IMR-90 (cell line): ENCODE measurements around the gene ARHGAP45. TPM values are rescaled to one million over a fixed set of nuclear protein-coding genes. Genes with fewer than 3 reads are reported as not detected.

Experiments used
- ATAC-seq: fragments of 200-7000 bp; cut with Tn5 transposase; 2 replicates; pipeline ENCODE4 v1.9.1; 2020; ENCODE audit warnings: low read depth, mild to moderate bottlenecking, moderate library complexity
- BruUV-seq: library from RNA; stranded (reverse); fragments of 400-500 nt; replicated peaks from 2 replicates; lab custom pipeline; 2021; lab: Mats Ljungman, UMichigan
- CTCF ChIA-PET: fragments of 300-600 bp; formaldehyde crosslinking; extraction: SDS; loops from one replicate; lab custom pipeline; 2021; ENCODE audit warnings: antibody characterized with exemption; lab: Yijun Ruan, JAX
- POLR2A ChIA-PET: fragments of 300-600 bp; sonication (Branson Sonifier 250); formaldehyde crosslinking; loops from one replicate; lab custom pipeline; 2022; ENCODE audit warnings: antibody characterized with exemption; ENCODE audit not compliant: unreplicated experiment; lab: Charles Lee
- DNase-seq: peaks from one replicate; pipeline ENCODE4 v3.0.0; 2013
- H2AFZ ChIP-seq: replicated peaks from 2 replicates; pipeline ENCODE3; 2013; ENCODE audit warnings: low read length, mild to moderate bottlenecking; ENCODE audit not compliant: poor library complexity
- H2AK5ac ChIP-seq: 2 replicates; pipeline ENCODE4 v1.6.1; 2013; ENCODE audit warnings: low read depth, low read length, inconsistent platforms
- H2AK9ac ChIP-seq: replicated peaks from 2 replicates; pipeline ENCODE3; 2013; ENCODE audit warnings: mild to moderate bottlenecking, low read depth, low read length, moderate library complexity; ENCODE audit not compliant: poor library complexity
- H2BK120ac ChIP-seq: 2 replicates; pipeline ENCODE4 v1.6.1; 2013; ENCODE audit warnings: low read depth, low read length, inconsistent platforms
- H2BK15ac ChIP-seq: 3 replicates; pipeline ENCODE4 v1.6.1; 2013; ENCODE audit warnings: low read depth, low read length, inconsistent platforms
- H2BK20ac ChIP-seq: 2 replicates; pipeline ENCODE4 v1.6.1; 2013; ENCODE audit warnings: low read depth, mild to moderate bottlenecking, inconsistent platforms, low read length, moderate library complexity
- H2BK5ac ChIP-seq: 2 replicates; pipeline ENCODE4 v1.6.1; 2013; ENCODE audit warnings: mild to moderate bottlenecking, low read depth, low read length, inconsistent platforms; ENCODE audit not compliant: poor library complexity, severe bottlenecking
- H3K14ac ChIP-seq: replicated peaks from 2 replicates; pipeline ENCODE4 v1.6.1; 2013; ENCODE audit warnings: low read depth, low read length, inconsistent platforms
- H3K18ac ChIP-seq: 2 replicates; pipeline ENCODE4 v1.6.1; 2013; ENCODE audit warnings: low read depth, low read length, control low read depth
- H3K23ac ChIP-seq: 2 replicates; pipeline ENCODE4 v1.6.1; 2013; ENCODE audit warnings: low read depth, low read length, inconsistent platforms
- H3K27ac ChIP-seq: 2 replicates; pipeline ENCODE4 v1.5.1; 2013; ENCODE audit warnings: mild to moderate bottlenecking, control low read depth, low read length; ENCODE audit not compliant: insufficient read depth
- H3K27me3 ChIP-seq: 2 replicates; pipeline ENCODE4 v1.6.1; 2013; ENCODE audit warnings: low read length; ENCODE audit not compliant: control insufficient read depth, insufficient read depth
- H3K36me3 ChIP-seq: 2 replicates; pipeline ENCODE4 v1.6.1; 2013; ENCODE audit warnings: low read length, mixed read lengths; ENCODE audit not compliant: control insufficient read depth, insufficient read depth
- H3K4ac ChIP-seq: 2 replicates; pipeline ENCODE4 v1.6.1; 2013; ENCODE audit warnings: low read depth, low read length, inconsistent platforms
- H3K4me1 ChIP-seq: 2 replicates; pipeline ENCODE4 v1.6.1; 2013; ENCODE audit warnings: low read length, mixed read lengths; ENCODE audit not compliant: control insufficient read depth, insufficient read depth
- H3K4me2 ChIP-seq: 2 replicates; pipeline ENCODE4 v1.6.1; 2013; ENCODE audit warnings: low read depth, mild to moderate bottlenecking, control low read depth, low read length, moderate library complexity
- H3K4me3 ChIP-seq: 2 replicates; pipeline ENCODE4 v1.5.1; 2013; ENCODE audit warnings: low read depth, mild to moderate bottlenecking, control low read depth, low read length, moderate library complexity; ENCODE audit not compliant: insufficient read depth
- H3K56ac ChIP-seq: 2 replicates; pipeline ENCODE4 v1.6.1; 2013; ENCODE audit warnings: low read length, inconsistent platforms; ENCODE audit not compliant: insufficient read depth; ENCODE audit errors: extremely low read depth
- H3K79me1 ChIP-seq, 2 experiments: 2 replicates each; pipeline ENCODE4 v1.6.1; 2013; ENCODE audit warnings: low read length in 2 of 2, inconsistent platforms in 1 of 2, low read depth in 1 of 2
- H3K9ac ChIP-seq: 2 replicates; pipeline ENCODE4 v1.6.1; 2013; ENCODE audit warnings: low read depth, low read length, control low read depth
- H3K9me1 ChIP-seq: 2 replicates; pipeline ENCODE4 v1.6.1; 2013; ENCODE audit warnings: low read length, inconsistent platforms; ENCODE audit not compliant: insufficient read depth
- H3K9me3 ChIP-seq: 2 replicates; pipeline ENCODE4 v1.6.1; 2013; ENCODE audit warnings: low read length; ENCODE audit not compliant: control insufficient read depth, insufficient read depth
- H4K20me1 ChIP-seq: 2 replicates; pipeline ENCODE4 v1.6.1; 2013; ENCODE audit warnings: low read length, inconsistent platforms; ENCODE audit not compliant: insufficient read depth
- H4K5ac ChIP-seq: 2 replicates; pipeline ENCODE4 v1.6.1; 2013; ENCODE audit warnings: mild to moderate bottlenecking, low read depth, low read length, control low read depth
- H4K8ac ChIP-seq, 2 experiments: 2 replicates each; pipeline ENCODE4 v1.6.1; 2013; ENCODE audit warnings: low read depth in 2 of 2, low read length in 2 of 2, control low read depth in 1 of 2, inconsistent platforms in 1 of 2
- H4K91ac ChIP-seq: 2 replicates; pipeline ENCODE4 v1.6.1; 2013; ENCODE audit warnings: low read depth, low read length, inconsistent platforms; ENCODE audit not compliant: insufficient read depth
- BHLHE40 ChIP-seq: fragments of 150-350 bp; IDR thresholded peaks from 2 replicates; pipeline ENCODE4 v1.6.1; 2016; ENCODE audit warnings: mild to moderate bottlenecking, low read depth, low read length
- CEBPB ChIP-seq: IDR thresholded peaks from 2 replicates; pipeline ENCODE4 v1.6.1; 2012; ENCODE audit warnings: low read depth, low read length, improper control_type of control experiment
- CHD1 ChIP-seq: IDR thresholded peaks from 2 replicates; pipeline ENCODE4 v1.6.1; 2012; ENCODE audit warnings: low read depth, low read length, improper control_type of control experiment
- FOS ChIP-seq: fragments of 150-350 bp; IDR thresholded peaks from 2 replicates; pipeline ENCODE4 v1.6.1; 2016; ENCODE audit warnings: low read depth, low read length
- MAFK ChIP-seq: IDR thresholded peaks from 2 replicates; pipeline ENCODE4 v1.6.1; 2012; ENCODE audit warnings: low read depth, low read length, improper control_type of control experiment
- MAZ ChIP-seq: IDR thresholded peaks from 2 replicates; pipeline ENCODE4 v1.6.1; 2012; ENCODE audit warnings: low read depth, mild to moderate bottlenecking, low read length, improper control_type of control experiment, moderate library complexity, borderline replicate concordance
- MXI1 ChIP-seq: IDR thresholded peaks from 2 replicates; pipeline ENCODE4 v1.6.1; 2012; ENCODE audit warnings: low read depth, mild to moderate bottlenecking, low read length, moderate library complexity, borderline replicate concordance
- NFE2L2 ChIP-seq: fragments of 150-350 bp; IDR thresholded peaks from 2 replicates; pipeline ENCODE4 v1.6.1; 2016; ENCODE audit warnings: low read depth, mild to moderate bottlenecking, low read length
- POLR2A ChIP-seq: IDR thresholded peaks from 2 replicates; pipeline ENCODE4 v1.6.1; 2012; ENCODE audit warnings: mild to moderate bottlenecking, low read depth, low read length
- RAD21 ChIP-seq: IDR thresholded peaks from 2 replicates; pipeline ENCODE4 v1.6.1; 2012; ENCODE audit warnings: low read length, improper control_type of control experiment
- RCOR1 ChIP-seq: IDR thresholded peaks from 2 replicates; pipeline ENCODE4 v1.6.1; 2012; ENCODE audit warnings: mild to moderate bottlenecking, low read length, improper control_type of control experiment; ENCODE audit not compliant: insufficient replicate concordance
- RFX5 ChIP-seq: IDR thresholded peaks from 2 replicates; pipeline ENCODE4 v1.8.0; 2012; ENCODE audit warnings: low read depth, mild to moderate bottlenecking, low read length, moderate library complexity
- SMC3 ChIP-seq: fragments of 150-350 bp; IDR thresholded peaks from 2 replicates; pipeline ENCODE4 v1.6.1; 2016; ENCODE audit warnings: low read depth, mild to moderate bottlenecking, antibody characterized with exemption, low read length, moderate library complexity
- WGBS, 2 experiments: methylation state at CpG; one replicate each; pipeline versions ENCODE4 v1.1.5 to v1.1.7; 2013; ENCODE audit warnings: missing lambda C conversion rate in 2 of 2; ENCODE audit not compliant: insufficient read length in 1 of 2; ENCODE audit errors: extremely low coverage in 2 of 2; 5-methylcytosine and 5-hydroxymethylcytosine counted together
- dilution Hi-C: fragments of 300-500 bp; cut with HindIII; formaldehyde crosslinking; loops from one replicate; pipeline ENCODE4 v1.14.3; 2018; ENCODE audit warnings: low sequenced_read_pairs; ENCODE audit not compliant: unreplicated experiment
- in situ Hi-C: fragments of 300-500 bp; cut with MboI; formaldehyde crosslinking; loops from 3 replicates; pipeline ENCODE4 v1.14.3; 2019; ENCODE audit warnings: low sequenced_read_pairs, inconsistent platforms, mixed read lengths
- intact Hi-C: fragments of 100-400 bp; cut with micrococcal nuclease; formaldehyde crosslinking; loops from 2 replicates; pipeline ENCODE4 v1.10.0; 2022
- polyA plus RNA-seq, 3 experiments: library from polyadenylated mRNA; depleted of rRNA; stranded (reverse); fragments of >200 nt; gene quantifications; 2 replicates each; pipeline ENCODE4 v1.2.3, GENCODE V29; 2012; ENCODE audit warnings: low replicate concordance in 1 of 3
- total RNA-seq: library from RNA; depleted of rRNA; stranded (reverse); fragments of >200 nt; gene quantifications from 2 replicates; pipeline ENCODE4 v1.2.3, GENCODE V29; 2012
- TF ChIP-seq, protein P1 (sequence below): fragments of 150-350 bp; IDR thresholded peaks from 2 replicates; pipeline ENCODE4 v1.6.1; 2016; ENCODE audit warnings: low read depth, mild to moderate bottlenecking, low read length, moderate library complexity, borderline replicate concordance
- TF ChIP-seq, protein P2 (sequence below): conservative IDR thresholded peaks from 2 replicates; pipeline ENCODE4 v1.5.1; 2012; ENCODE audit warnings: mild to moderate bottlenecking, low read depth, low read length, improper control_type of control experiment
- TF ChIP-seq, protein P3 (sequence below): fragments of 150-350 bp; IDR thresholded peaks from 2 replicates; pipeline ENCODE4 v1.6.1; 2017; ENCODE audit warnings: mild to moderate bottlenecking, antibody characterized with exemption, low read length, low read depth

Gene ARHGAP45
- total and polyA plus RNA-seq, 2 of the 4 experiments (the other 2 are of a cell fraction): 1.3 to 1.7 TPM

DNA sequence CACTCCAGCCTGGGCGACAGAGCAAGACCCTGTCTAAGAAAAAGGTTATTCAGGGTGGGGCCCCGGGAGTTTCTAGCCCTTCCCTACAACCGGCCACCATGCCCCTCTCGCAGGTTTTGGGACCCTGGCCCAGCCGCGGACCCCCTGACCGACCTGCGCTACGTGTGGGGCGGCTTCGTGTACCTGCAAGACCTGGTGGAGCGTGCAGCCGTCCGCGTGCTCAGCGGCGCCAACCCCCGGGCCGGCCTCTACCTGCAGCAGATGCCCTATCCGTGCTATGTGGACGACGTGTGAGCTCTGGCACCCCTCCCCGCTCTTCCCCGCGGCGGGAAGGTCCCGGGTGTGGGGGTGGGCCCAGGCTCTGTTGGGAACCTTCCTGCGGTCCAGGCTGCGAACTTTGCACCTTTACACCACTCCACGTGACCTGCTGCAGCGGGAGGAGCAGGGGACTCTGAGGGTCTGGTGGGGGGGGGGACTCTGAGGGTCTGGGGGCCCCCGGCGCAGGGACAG lies 20.8 kb upstream of the ARHGAP45 start:
- Histone ChIP-seq H3K9me3 (peaks cover 2% of the 10 kb centered on the region; the same call in 1 of the 2 replicates), H2AK5ac (no peak overlapping the region), H4K8ac (no peak overlapping the region), H4K20me1 (no peaks in the 10 kb centered on the region; the same call in 1 of the 2 replicates), H3K36me3 (no peaks in the 10 kb centered on the region), H3K9me1 (no peaks in the 10 kb centered on the region), H3K56ac (no peak overlapping the region), H3K4me2 (no peak overlapping the region), H3K79me1 (no peaks in the 10 kb centered on the region), H3K4me1 (peaks cover 2% of the 10 kb centered on the region; the same call in 1 of the 2 replicates), H3K9ac (no peak overlapping the region), H3K4me3 (no peak overlapping the region), H4K5ac (no peak overlapping the region), H3K4ac (no peak overlapping the region), H2BK120ac (no peak overlapping the region), H3K27ac (no peak overlapping the region), H3K27me3 (no peaks in the 10 kb centered on the region), H4K91ac (no peak overlapping the region), H2BK20ac (no peak overlapping the region), H3K14ac (no peak overlapping the region), H2AK9ac (no peak overlapping the region), H3K18ac (no peak overlapping the region), H2BK15ac (no peak overlapping the region), H2AFZ (no peak overlapping the region), H3K23ac (no peak overlapping the region), H2BK5ac (no peak overlapping the region)
- TF ChIP-seq, protein P1, sequence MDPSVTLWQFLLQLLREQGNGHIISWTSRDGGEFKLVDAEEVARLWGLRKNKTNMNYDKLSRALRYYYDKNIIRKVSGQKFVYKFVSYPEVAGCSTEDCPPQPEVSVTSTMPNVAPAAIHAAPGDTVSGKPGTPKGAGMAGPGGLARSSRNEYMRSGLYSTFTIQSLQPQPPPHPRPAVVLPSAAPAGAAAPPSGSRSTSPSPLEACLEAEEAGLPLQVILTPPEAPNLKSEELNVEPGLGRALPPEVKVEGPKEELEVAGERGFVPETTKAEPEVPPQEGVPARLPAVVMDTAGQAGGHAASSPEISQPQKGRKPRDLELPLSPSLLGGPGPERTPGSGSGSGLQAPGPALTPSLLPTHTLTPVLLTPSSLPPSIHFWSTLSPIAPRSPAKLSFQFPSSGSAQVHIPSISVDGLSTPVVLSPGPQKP: no peak
- no peak for TF ChIP-seq MAZ
- no peak for TF ChIP-seq NFE2L2
- no peak for TF ChIP-seq SMC3
- no peak for TF ChIP-seq RCOR1
- TF ChIP-seq, protein P2, sequence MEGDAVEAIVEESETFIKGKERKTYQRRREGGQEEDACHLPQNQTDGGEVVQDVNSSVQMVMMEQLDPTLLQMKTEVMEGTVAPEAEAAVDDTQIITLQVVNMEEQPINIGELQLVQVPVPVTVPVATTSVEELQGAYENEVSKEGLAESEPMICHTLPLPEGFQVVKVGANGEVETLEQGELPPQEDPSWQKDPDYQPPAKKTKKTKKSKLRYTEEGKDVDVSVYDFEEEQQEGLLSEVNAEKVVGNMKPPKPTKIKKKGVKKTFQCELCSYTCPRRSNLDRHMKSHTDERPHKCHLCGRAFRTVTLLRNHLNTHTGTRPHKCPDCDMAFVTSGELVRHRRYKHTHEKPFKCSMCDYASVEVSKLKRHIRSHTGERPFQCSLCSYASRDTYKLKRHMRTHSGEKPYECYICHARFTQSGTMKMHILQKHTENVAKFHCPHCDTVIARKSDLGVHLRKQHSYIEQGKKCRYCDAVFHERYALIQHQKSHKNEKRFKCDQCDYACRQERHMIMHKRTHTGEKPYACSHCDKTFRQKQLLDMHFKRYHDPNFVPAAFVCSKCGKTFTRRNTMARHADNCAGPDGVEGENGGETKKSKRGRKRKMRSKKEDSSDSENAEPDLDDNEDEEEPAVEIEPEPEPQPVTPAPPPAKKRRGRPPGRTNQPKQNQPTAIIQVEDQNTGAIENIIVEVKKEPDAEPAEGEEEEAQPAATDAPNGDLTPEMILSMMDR: no peak
- no peak for TF ChIP-seq MAFK
- TF ChIP-seq, protein P3, sequence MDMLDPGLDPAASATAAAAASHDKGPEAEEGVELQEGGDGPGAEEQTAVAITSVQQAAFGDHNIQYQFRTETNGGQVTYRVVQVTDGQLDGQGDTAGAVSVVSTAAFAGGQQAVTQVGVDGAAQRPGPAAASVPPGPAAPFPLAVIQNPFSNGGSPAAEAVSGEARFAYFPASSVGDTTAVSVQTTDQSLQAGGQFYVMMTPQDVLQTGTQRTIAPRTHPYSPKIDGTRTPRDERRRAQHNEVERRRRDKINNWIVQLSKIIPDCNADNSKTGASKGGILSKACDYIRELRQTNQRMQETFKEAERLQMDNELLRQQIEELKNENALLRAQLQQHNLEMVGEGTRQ: no peak
- TF ChIP-seq FOS: no peak
- TF ChIP-seq CHD1: no peak
- TF ChIP-seq RFX5: no peak
- no peak for TF ChIP-seq POLR2A
- TF ChIP-seq MXI1: no peak
- no peak for TF ChIP-seq CEBPB
- no peak for TF ChIP-seq BHLHE40
- TF ChIP-seq RAD21: no peak
- 91% methylated on average over 20 of the region's 33 CpGs; no CpG with 5 or more reads in 1 of the 2 experiments for WGBS, 2 experiments
- intact Hi-C loops: no loop called here
- POLR2A ChIA-PET: no interaction called here
- CTCF ChIA-PET: no interaction called here
- BruUV-seq: no TSS peak
- dilution Hi-C loops: no loop called here
- no peak for ATAC-seq
- in situ Hi-C loops: no loop called here
- DNase-seq: no peak
